ELF-1 (cell line): ENCODE data around the gene SHROOM3.

ENCODE experiments used
- DNase-seq: peaks from one replicate; pipeline ENCODE4 v3.0.0-alpha.2; 2016; ENCODE audit warnings: low read depth, low spot score

The SHROOM3 gene

GRCh38 chr4:76658231-76659102, 223.4 kb downstream of the SHROOM3 start:
- no peak for DNase-seq

GRCh38 chr4:76659103-76659490, 224.1 kb downstream of the SHROOM3 start:
- DNase-seq: no peak

- DNase-seq: no peak
Observed at GRCh38 chr4:76663824-76664223, 228.8 kb downstream of the SHROOM3 start.

- no peak for DNase-seq
Observed at GRCh38 chr4:76665153-76665552, 230.1 kb downstream of the SHROOM3 start.

- DNase-seq: no peak
Observed at GRCh38 chr4:76665721-76666120, 230.7 kb downstream of the SHROOM3 start.

- DNase-seq: no peak
Observed at GRCh38 chr4:76666944-76667532, 232.0 kb downstream of the SHROOM3 start.

GRCh38 chr4:76670631-76671030, 235.6 kb downstream of the SHROOM3 start:
- no peak for DNase-seq

- DNase-seq: no peak
Observed at GRCh38 chr4:76673362-76673761, 238.3 kb downstream of the SHROOM3 start.

- DNase-seq: no peak
Observed at GRCh38 chr4:76674983-76675382, 240.0 kb downstream of the SHROOM3 start.

- no peak for DNase-seq
Observed at GRCh38 chr4:76677571-76678326, 242.7 kb downstream of the SHROOM3 start.

- DNase-seq: peak; percentile 33
Observed at GRCh38 chr4:76679691-76680090, 244.7 kb downstream of the SHROOM3 start.

GRCh38 chr4:76680952-76681351, 245.9 kb downstream of the SHROOM3 start:
- no peak for DNase-seq

GRCh38 chr4:76681996-76682395, 247.0 kb downstream of the SHROOM3 start:
- DNase-seq: no peak

GRCh38 chr4:76683144-76683543, 248.1 kb downstream of the SHROOM3 start:
- DNase-seq: no peak

GRCh38 chr4:76687746-76688448, 252.9 kb downstream of the SHROOM3 start:
- DNase-seq: no peak

- no peak for DNase-seq
Observed at GRCh38 chr4:76688619-76689144, 253.7 kb downstream of the SHROOM3 start.

GRCh38 chr4:76689145-76689817, 254.3 kb downstream of the SHROOM3 start:
- peak; percentile 69 for DNase-seq

GRCh38 chr4:76690011-76690905, 255.2 kb downstream of the SHROOM3 start:
- peak; percentile 17 for DNase-seq

GRCh38 chr4:76690906-76691275, 255.9 kb downstream of the SHROOM3 start:
- no peak for DNase-seq
